CD14-positive monocyte (primary cell): ENCODE results near the gene RNASE1. TPM values are rescaled to one million over a fixed set of nuclear protein-coding genes. Genes with fewer than 3 reads are reported as not detected.

Experiments used
- DNase-seq, 3 donors: peaks; one replicate each; pipeline ENCODE4 v3.0.0-alpha.2; 2011 to 2022
- H2AFZ ChIP-seq: 2 replicates; pipeline ENCODE4 v1.6.0; 2012; ENCODE audit warnings: mild to moderate bottlenecking, low read depth, low read length, inconsistent platforms; ENCODE audit not compliant: insufficient read depth, poor library complexity, severe bottlenecking
- H3K27ac ChIP-seq, 2 donors: 1 replicate in 1 of 2; 2 replicates in 1 of 2; pipeline ENCODE4 v1.5.1; 2012 to 2013; ENCODE audit warnings: low read length in 2 of 2, control low read depth in 1 of 2, inconsistent platforms in 1 of 2, low read depth in 1 of 2, mild to moderate bottlenecking in 1 of 2
- H3K27me3 ChIP-seq, 2 donors: one replicate each; pipeline versions ENCODE4 v1.6.0 to v1.6.1; 2011 to 2013; ENCODE audit warnings: low read length in 2 of 2; ENCODE audit not compliant: control insufficient read depth in 2 of 2, insufficient read depth in 2 of 2
- H3K36me3 ChIP-seq, 2 donors: replicated peaks in 1 of 2; 1 replicate in 1 of 2; 2 replicates in 1 of 2; pipeline versions ENCODE4 v1.5.1 to v1.6.1; 2012 to 2013; ENCODE audit warnings: low read length in 2 of 2, control low read depth in 1 of 2, inconsistent platforms in 1 of 2, mild to moderate bottlenecking in 1 of 2; ENCODE audit not compliant: insufficient read depth in 2 of 2, control insufficient read depth in 1 of 2
- H3K4me1 ChIP-seq, 2 donors: 1 replicate in 1 of 2; 2 replicates in 1 of 2; pipeline versions ENCODE4 v1.5.1 to v1.6.1; 2012 to 2013; ENCODE audit warnings: low read length in 2 of 2, control low read depth in 1 of 2, inconsistent platforms in 1 of 2, mild to moderate bottlenecking in 1 of 2, moderate library complexity in 1 of 2; ENCODE audit not compliant: insufficient read depth in 2 of 2, control insufficient read depth in 1 of 2
- H3K4me2 ChIP-seq: replicated peaks from 2 replicates; pipeline ENCODE3; 2012; ENCODE audit warnings: low read length, moderate library complexity, mild to moderate bottlenecking; ENCODE audit not compliant: poor library complexity, severe bottlenecking; ENCODE audit errors: extremely low read depth
- H3K4me3 ChIP-seq, 3 experiments: fragments of 200-600 bp in 1 of 3; sonication (generic) in 1 of 3; replicated peaks in 1 of 3; 1 replicate in 2 of 3; 2 replicates in 1 of 3; pipeline ENCODE4 v1.5.1; 2011 to 2013; ENCODE audit warnings: low read length in 3 of 3, mild to moderate bottlenecking in 3 of 3, control low read depth in 2 of 3, low read depth in 2 of 3, inconsistent platforms in 1 of 3, moderate library complexity in 1 of 3
- H3K79me2 ChIP-seq: 2 replicates; pipeline ENCODE4 v1.6.0; 2012; ENCODE audit warnings: mild to moderate bottlenecking, control low read depth, inconsistent platforms, low read length, moderate library complexity; ENCODE audit not compliant: insufficient read depth
- H3K9ac ChIP-seq: 2 replicates; pipeline ENCODE4 v1.6.0; 2017; ENCODE audit warnings: low read length, mild to moderate bottlenecking; ENCODE audit not compliant: insufficient read depth, poor library complexity, severe bottlenecking
- H3K9me3 ChIP-seq, 2 donors: replicated peaks in 1 of 2; 1 replicate in 1 of 2; 2 replicates in 1 of 2; pipeline versions ENCODE4 v1.5.1 to v1.6.1; 2012 to 2013; ENCODE audit warnings: low read length in 2 of 2, control low read depth in 1 of 2; ENCODE audit not compliant: control insufficient read depth in 1 of 2, insufficient read depth in 1 of 2
- H4K20me1 ChIP-seq: 2 replicates; pipeline ENCODE4 v1.6.0; 2012; ENCODE audit warnings: mild to moderate bottlenecking, low read length, control low read depth, moderate library complexity; ENCODE audit not compliant: insufficient read depth
- H3K27ac Mint-ChIP-seq, 7 donors: one replicate each; pipeline ENCODE4 v1.8.0; 2020; ENCODE audit warnings: mild to moderate bottlenecking in 7 of 7, mixed read lengths in 7 of 7, moderate library complexity in 6 of 7, inconsistent platforms in 2 of 7
- H3K27me3 Mint-ChIP-seq, 3 donors: one replicate each; pipeline ENCODE4 v1.8.0; 2021 to 2022; ENCODE audit warnings: low read depth in 3 of 3, mild to moderate bottlenecking in 3 of 3, mixed read lengths in 3 of 3, moderate library complexity in 3 of 3, inconsistent platforms in 1 of 3
- H3K36me3 Mint-ChIP-seq, 2 donors: one replicate each; pipeline ENCODE4 v1.8.0; 2020; ENCODE audit warnings: mixed read lengths in 2 of 2, inconsistent platforms in 1 of 2, mild to moderate bottlenecking in 1 of 2
- H3K4me1 Mint-ChIP-seq: one replicate; pipeline ENCODE4 v1.8.0; 2020; ENCODE audit warnings: mild to moderate bottlenecking, mixed read lengths
- H3K4me3 Mint-ChIP-seq, 2 donors: one replicate each; pipeline ENCODE4 v1.8.0; 2020; ENCODE audit warnings: mild to moderate bottlenecking in 2 of 2, mixed read lengths in 2 of 2, moderate library complexity in 1 of 2
- H3K9me3 Mint-ChIP-seq, 7 donors: one replicate each; pipeline ENCODE4 v1.8.0; 2020 to 2022; ENCODE audit warnings: mixed read lengths in 7 of 7, mild to moderate bottlenecking in 6 of 7, moderate library complexity in 6 of 7, inconsistent platforms in 2 of 7
- WGBS: methylation state at CpG from one replicate; pipeline ENCODE4 v1.1.5; 2013; ENCODE audit warnings: missing lambda C conversion rate; ENCODE audit not compliant: insufficient coverage; 5-methylcytosine and 5-hydroxymethylcytosine counted together
- intact Hi-C, 2 donors: fragments of 100-400 bp; cut with micrococcal nuclease; formaldehyde crosslinking; loops; one replicate each; pipeline versions ENCODE4 v1.15.0 to v1.15.1; 2023
- polyA plus RNA-seq, 3 donors: library from polyadenylated mRNA; depleted of rRNA in 1 of 3; unstranded in 2 of 3; stranded (reverse) in 1 of 3; fragments of 300-500 nt in 2 of 3; fragments of >200 nt in 1 of 3; fragmentation: Illumina TruSeq in 2 of 3; gene quantifications; 1 replicate in 2 of 3; 2 replicates in 1 of 3; pipeline ENCODE4 v1.2.3, GENCODE V29; 2012 to 2021
- TF ChIP-seq, protein P1 (sequence below): fragments of 200-600 bp; IDR thresholded peaks from one replicate; pipeline ENCODE4 v1.8.0; 2022; ENCODE audit warnings: antibody characterized with exemption, mild to moderate bottlenecking

The RNASE1 gene
- polyA plus RNA-seq, 3 donors = 2.1 to 191 (median 11.3) TPM

DNA sequence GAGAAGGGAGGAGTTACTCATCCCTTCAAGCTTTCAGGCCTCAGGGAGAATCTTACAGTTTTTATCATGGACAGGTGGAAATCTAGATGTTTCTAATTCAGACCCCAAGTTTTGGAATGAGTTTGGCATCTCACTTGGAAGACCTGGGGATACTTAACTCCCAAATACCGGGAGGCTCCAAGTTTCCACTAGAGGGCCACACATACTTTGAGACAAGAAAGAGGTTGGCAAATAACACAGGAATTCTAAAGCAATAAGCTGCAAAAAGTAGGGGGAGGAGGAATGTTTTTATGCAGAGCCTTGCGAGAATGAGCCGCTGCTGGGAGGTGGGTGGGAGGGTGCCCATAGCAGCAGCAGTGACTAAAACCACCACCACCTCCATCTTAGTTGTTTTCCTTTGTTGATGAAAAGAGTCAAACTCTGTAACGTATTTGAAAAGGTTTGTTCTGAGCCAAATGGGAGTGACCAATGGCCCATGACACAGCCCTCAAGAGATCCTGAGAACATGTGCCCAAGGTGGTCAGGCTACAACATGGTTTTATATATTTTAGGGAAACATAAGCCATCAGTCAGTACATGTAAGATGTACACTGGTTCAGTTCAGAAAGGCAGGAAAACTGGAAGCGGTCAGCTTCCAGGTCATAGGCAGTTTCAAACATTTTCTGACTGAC, 34.2 kb upstream of the RNASE1 start:
- Histone ChIP-seq H3K27me3 (no peaks in the 10 kb centered on the region), H3K79me2 (no peaks in the 10 kb centered on the region), H2AFZ (peak overlapping the region; percentile 71), H4K20me1 (no peaks in the 10 kb centered on the region), H3K36me3 (no peaks in the 10 kb centered on the region), H3K9ac (no peak overlapping the region), H3K4me3 (no peak overlapping the region), H3K27ac (no peak overlapping the region), H3K4me1 (peaks cover 0 to 5% of the 10 kb centered on the region in 2 donors), H3K9me3 (no peaks in the 10 kb centered on the region), H3K4me2 (no peak overlapping the region)
- Mint-ChIP-seq H3K36me3 (no peaks in the 10 kb centered on the region), H3K4me3 (no peak overlapping the region), H3K9me3 (peaks cover 0 to 2% (median 0%) of the 10 kb centered on the region in 7 donors), H3K27ac (peak overlapping the region in 1 of 7 donors; percentile 69), H3K4me1 (peaks cover 6% of the 10 kb centered on the region), H3K27me3 (peaks cover 0 to 4% (median 1%) of the 10 kb centered on the region in 3 donors)
- TF ChIP-seq, protein P1, sequence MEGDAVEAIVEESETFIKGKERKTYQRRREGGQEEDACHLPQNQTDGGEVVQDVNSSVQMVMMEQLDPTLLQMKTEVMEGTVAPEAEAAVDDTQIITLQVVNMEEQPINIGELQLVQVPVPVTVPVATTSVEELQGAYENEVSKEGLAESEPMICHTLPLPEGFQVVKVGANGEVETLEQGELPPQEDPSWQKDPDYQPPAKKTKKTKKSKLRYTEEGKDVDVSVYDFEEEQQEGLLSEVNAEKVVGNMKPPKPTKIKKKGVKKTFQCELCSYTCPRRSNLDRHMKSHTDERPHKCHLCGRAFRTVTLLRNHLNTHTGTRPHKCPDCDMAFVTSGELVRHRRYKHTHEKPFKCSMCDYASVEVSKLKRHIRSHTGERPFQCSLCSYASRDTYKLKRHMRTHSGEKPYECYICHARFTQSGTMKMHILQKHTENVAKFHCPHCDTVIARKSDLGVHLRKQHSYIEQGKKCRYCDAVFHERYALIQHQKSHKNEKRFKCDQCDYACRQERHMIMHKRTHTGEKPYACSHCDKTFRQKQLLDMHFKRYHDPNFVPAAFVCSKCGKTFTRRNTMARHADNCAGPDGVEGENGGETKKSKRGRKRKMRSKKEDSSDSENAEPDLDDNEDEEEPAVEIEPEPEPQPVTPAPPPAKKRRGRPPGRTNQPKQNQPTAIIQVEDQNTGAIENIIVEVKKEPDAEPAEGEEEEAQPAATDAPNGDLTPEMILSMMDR = peak; percentile 33
- WGBS = 95% methylated on average over 2 of the region's 5 CpGs
- no peak for DNase-seq
- intact Hi-C loops = no loop called here

DNA sequence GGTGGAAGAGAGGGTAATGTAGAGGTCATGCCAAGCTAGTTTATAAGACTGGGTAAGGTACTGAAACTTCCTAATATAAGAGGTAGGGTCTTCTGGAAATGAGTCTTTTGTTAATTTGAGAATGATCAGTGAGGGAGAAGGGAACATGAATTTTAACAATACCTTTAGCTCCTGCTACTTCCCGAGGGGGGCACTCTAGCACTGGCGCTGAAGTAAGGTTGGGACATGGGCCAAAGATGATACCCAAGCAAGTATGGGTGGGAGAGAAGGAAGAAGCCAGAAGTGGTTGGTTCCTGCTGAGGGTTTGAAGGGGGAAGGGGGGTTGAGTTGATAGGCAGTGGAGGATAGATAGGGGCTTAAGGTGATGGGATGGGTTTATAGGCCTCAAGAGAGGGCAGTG, 32.3 kb upstream of the RNASE1 start:
- Histone ChIP-seq H4K20me1 (no peaks in the 10 kb centered on the region), H3K4me3 (no peak overlapping the region), H3K27me3 (no peaks in the 10 kb centered on the region), H3K36me3 (no peaks in the 10 kb centered on the region), H3K4me1 (peaks cover 0 to 5% of the 10 kb centered on the region in 2 donors), H3K4me2 (no peak overlapping the region), H2AFZ (no peak overlapping the region), H3K9ac (no peak overlapping the region), H3K79me2 (no peaks in the 10 kb centered on the region), H3K27ac (no peak overlapping the region), H3K9me3 (peaks cover 0 to 4% of the 10 kb centered on the region in 2 donors)
- Mint-ChIP-seq H3K27me3 (peaks cover 0 to 4% (median 1%) of the 10 kb centered on the region in 3 donors), H3K4me1 (peaks cover 6% of the 10 kb centered on the region), H3K4me3 (no peak overlapping the region), H3K9me3 (peaks cover 0 to 1% (median 0%) of the 10 kb centered on the region in 7 donors), H3K36me3 (no peaks in the 10 kb centered on the region), H3K27ac (no peak overlapping the region)
- whole genome bisulfite sequencing = 87% methylated on average over 2 of the region's 2 CpGs
- TF ChIP-seq, protein P1 = no peak
- no peak for DNase-seq
- intact Hi-C loops = no loop called here
